Measurements from ENCODE around the gene CCDC170. TPM values are rescaled to one million over a fixed set of nuclear protein-coding genes. Genes with fewer than 3 reads are reported as not detected.

CCDC170 gene
- total RNA-seq, 5 donors from 2014 or later (not counting 1 experiment from before 2014, with no cell fraction given) = 0.07 to 0.32 TPM; not detected in 3

DNA sequence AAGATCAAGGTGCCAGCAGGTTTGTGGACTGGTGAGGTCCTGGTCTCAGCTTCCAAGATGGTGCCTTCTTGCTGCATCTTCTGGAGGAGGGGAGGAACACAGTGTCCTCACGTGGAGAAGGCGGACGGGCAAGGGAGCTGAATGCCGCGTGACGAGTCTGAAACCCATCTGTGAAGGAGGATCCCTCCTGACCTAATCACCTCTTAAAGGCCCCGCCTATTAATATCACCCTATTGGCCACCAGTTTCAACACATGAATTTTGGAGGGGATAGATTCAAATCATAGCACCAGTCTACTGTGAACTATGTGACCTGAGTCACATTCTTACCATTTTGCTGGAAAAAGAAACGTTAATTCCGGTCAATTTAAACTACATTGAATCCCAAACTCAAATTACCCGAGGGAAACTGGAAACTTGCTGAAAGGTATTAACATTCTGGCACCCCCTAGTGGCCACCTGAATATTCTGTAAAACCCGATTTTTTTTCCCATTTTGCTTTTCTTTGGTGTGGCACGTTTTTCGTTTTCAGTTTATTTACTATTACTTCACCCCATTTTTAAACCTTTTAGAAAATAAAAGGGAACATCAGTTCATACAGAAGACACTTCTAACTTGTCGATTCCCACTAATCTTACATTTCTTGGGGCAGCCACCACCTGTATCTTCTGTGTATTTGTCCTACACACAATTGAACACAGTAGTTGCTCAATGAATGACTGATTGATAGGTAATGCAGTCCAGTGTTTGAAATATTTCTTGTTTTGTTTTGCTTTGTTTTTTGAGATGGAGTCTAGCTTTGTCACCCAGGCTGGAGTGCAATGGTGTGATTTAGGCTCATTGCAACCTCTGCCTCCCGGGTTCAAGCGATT is 17.9 kb upstream of the CCDC170 start:
- no peak overlapping the region for H3K27ac ChIP-seq (ENCODE audit: low read length)
- DNase-seq = peak in 22 of 35 experiments; percentile 6 to 77 (median 32)
- Mint-ChIP-seq H3K27ac (no peak overlapping the region), H3K36me3 (no peaks in the 10 kb centered on the region), H3K4me1 (peaks cover 5 to 9% (median 7%) of the 10 kb centered on the region in 3 donors), H3K4me3 (no peak overlapping the region), H3K27me3 (no peaks in the 10 kb centered on the region), H3K9me3 (no peaks in the 10 kb centered on the region)
- peaks cover 0 to 3% of the 10 kb centered on the region in 2 experiments for H3K4me1 ChIP-seq (ENCODE audit: control insufficient read depth in 1 of 2, extremely low read depth in 1 of 2, insufficient read depth in 2 of 2, low read length in 2 of 2)
- CTCF ChIA-PET = interaction anchor here (0.7 to 1.4 kb wide), 5 partner anchors 9 to 462 kb away, joined by 3 to 6 read pairs (median 4); no protein-coding TSS in a partner anchor
- H3K4me3 ChIP-seq (ENCODE audit: control insufficient read depth in 1 of 2, extremely low read depth in 1 of 2, low read length in 1 of 2) = no peak overlapping the region
- H3K27me3 ChIP-seq (replicated peaks in 1 of 2; ENCODE audit: control insufficient read depth in 2 of 2, extremely low read depth in 1 of 2, insufficient read depth in 2 of 2, low read length in 1 of 2) = no peaks in the 10 kb centered on the region
- peak in 1 of 4 experiments; percentile 42 for ATAC-seq (replicated peaks in 1 of 4)
- no peaks in the 10 kb centered on the region for H3K9me3 ChIP-seq
- POLR2A ChIA-PET = no interaction called here
- WGBS (ENCODE audit: insufficient coverage) = 0% methylated on average over 3 of the region's 16 CpGs
- H3K36me3 ChIP-seq (ENCODE audit: control insufficient read depth in 2 of 2, extremely low read depth in 1 of 2, insufficient read depth in 1 of 2, low read length in 1 of 2) = no peaks in the 10 kb centered on the region

GRCh38 chr6:151477726-151478125 is 16.1 kb upstream of the CCDC170 start:
- Histone ChIP-seq H3K27me3 (replicated peaks in 1 of 2; ENCODE audit: control insufficient read depth in 2 of 2, extremely low read depth in 1 of 2, insufficient read depth in 2 of 2, low read length in 1 of 2) (no peaks in the 10 kb centered on the region), H3K4me1 (ENCODE audit: control insufficient read depth in 1 of 2, extremely low read depth in 1 of 2, insufficient read depth in 2 of 2, low read length in 2 of 2) (peaks cover 4 to 9% of the 10 kb centered on the region in 2 experiments), H3K9me3 (no peaks in the 10 kb centered on the region), H3K27ac (ENCODE audit: low read length) (no peak overlapping the region), H3K4me3 (ENCODE audit: control insufficient read depth in 1 of 2, extremely low read depth in 1 of 2, low read length in 1 of 2) (no peak overlapping the region), H3K36me3 (ENCODE audit: control insufficient read depth in 2 of 2, extremely low read depth in 1 of 2, insufficient read depth in 1 of 2, low read length in 1 of 2) (no peaks in the 10 kb centered on the region)
- Mint-ChIP-seq H3K27ac (no peak overlapping the region), H3K27me3 (no peaks in the 10 kb centered on the region), H3K4me1 (peaks cover 20 to 26% (median 22%) of the 10 kb centered on the region in 3 donors), H3K4me3 (no peak overlapping the region), H3K9me3 (no peaks in the 10 kb centered on the region), H3K36me3 (no peaks in the 10 kb centered on the region)
- ChIA-PET POLR2A (no interaction called here), CTCF (interaction anchor here in 1 of 2 donors (0.9 to 1.2 kb wide), 2 partner anchors 71 to 72 kb away, joined by 3 to 8 read pairs; no protein-coding TSS in a partner anchor)
- 96% methylated on average over 5 of the region's 12 CpGs for WGBS (ENCODE audit: insufficient coverage)
- ATAC-seq (replicated peaks in 1 of 4) = no peak
- no peak for DNase-seq

DNA sequence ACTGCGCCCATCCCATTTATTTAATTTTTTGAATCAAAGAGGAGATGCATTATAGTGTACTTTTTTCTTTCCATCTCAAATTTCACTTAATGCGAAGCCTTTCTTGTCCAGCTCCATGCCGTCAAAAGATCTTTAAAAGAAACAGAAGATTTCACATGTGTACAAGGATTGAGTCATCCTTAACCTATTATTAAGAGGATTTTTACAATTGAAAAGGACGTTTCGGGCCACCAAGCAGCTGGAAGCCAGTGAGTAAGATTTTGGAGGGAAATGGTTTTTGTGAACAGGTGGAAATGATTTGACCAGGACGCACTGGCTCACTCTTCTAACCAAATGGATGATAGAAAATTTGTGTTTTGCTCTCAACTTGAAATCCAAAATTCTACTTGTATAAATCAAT is 15.1 kb upstream of the CCDC170 start:
- ATAC-seq (replicated peaks in 1 of 4) = no peak
- no peak overlapping the region for H3K4me3 ChIP-seq (ENCODE audit: control insufficient read depth in 1 of 2, extremely low read depth in 1 of 2, low read length in 1 of 2)
- no peak overlapping the region for H3K27ac ChIP-seq (ENCODE audit: low read length)
- Mint-ChIP-seq H3K36me3 (no peaks in the 10 kb centered on the region), H3K27ac (no peak overlapping the region), H3K9me3 (no peaks in the 10 kb centered on the region), H3K27me3 (no peaks in the 10 kb centered on the region), H3K4me3 (no peak overlapping the region), H3K4me1 (peaks cover 23 to 27% (median 24%) of the 10 kb centered on the region in 3 donors)
- peaks cover 4 to 11% of the 10 kb centered on the region in 2 experiments for H3K4me1 ChIP-seq (ENCODE audit: control insufficient read depth in 1 of 2, extremely low read depth in 1 of 2, insufficient read depth in 2 of 2, low read length in 2 of 2)
- H3K27me3 ChIP-seq (replicated peaks in 1 of 2; ENCODE audit: control insufficient read depth in 2 of 2, extremely low read depth in 1 of 2, insufficient read depth in 2 of 2, low read length in 1 of 2) = no peaks in the 10 kb centered on the region
- no peak for DNase-seq
- no CpG with 5 or more reads among the region's 6 CpGs for WGBS (ENCODE audit: insufficient coverage)
- ChIA-PET POLR2A (no interaction called here), CTCF (interaction anchor here (0.6 to 0.8 kb wide), 3 partner anchors 25 to 104 kb away, joined by 3 to 5 read pairs (median 3); no protein-coding TSS in a partner anchor)
- H3K9me3 ChIP-seq = no peaks in the 10 kb centered on the region
- no peaks in the 10 kb centered on the region for H3K36me3 ChIP-seq (ENCODE audit: control insufficient read depth in 2 of 2, extremely low read depth in 1 of 2, insufficient read depth in 1 of 2, low read length in 1 of 2)

DNA sequence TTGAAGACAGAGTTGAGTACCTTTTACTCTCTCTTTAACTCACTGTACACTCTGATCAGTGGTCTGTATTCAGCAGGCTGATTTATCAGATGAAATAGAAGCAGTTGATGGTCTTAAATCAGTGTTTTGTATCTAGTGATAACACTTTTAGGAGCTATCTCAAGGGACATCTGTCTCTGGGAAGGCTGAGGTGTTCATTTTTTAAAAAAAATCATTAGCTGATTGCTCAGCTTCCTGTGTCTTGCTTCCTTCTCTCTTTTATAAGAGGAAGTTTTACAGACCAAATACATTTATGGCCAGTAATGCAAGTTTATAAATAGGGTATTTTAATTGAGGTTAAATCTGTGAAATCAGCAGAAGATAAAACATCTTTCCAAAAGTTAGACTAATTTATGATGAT is 12.0 kb upstream of the CCDC170 start:
- no peaks in the 10 kb centered on the region for H3K36me3 Mint-ChIP-seq
- peaks cover 16 to 20% (median 18%) of the 10 kb centered on the region in 3 donors for H3K4me1 Mint-ChIP-seq
- DNase-seq = peak in 1 of 35 experiments; percentile 5
- no peaks in the 10 kb centered on the region for H3K9me3 Mint-ChIP-seq
- H3K4me3 Mint-ChIP-seq = peak overlapping the region; percentile 32 to 52 (median 34)
- no peaks in the 10 kb centered on the region for H3K27me3 Mint-ChIP-seq
- ChIA-PET POLR2A (interaction anchor here in 1 of 2 donors (0.6 kb wide), 2 partner anchors 35 to 76 kb away, joined by 3 to 5 read pairs; no protein-coding TSS in a partner anchor), CTCF (interaction anchor here in 1 of 2 donors (0.9 kb wide), 1 partner anchor 9 kb away, joined by 3 read pairs; no protein-coding TSS in a partner anchor)
- H3K27ac Mint-ChIP-seq = peak overlapping the region; percentile 84 to 87
- Histone ChIP-seq H3K4me3 (ENCODE audit: control insufficient read depth in 1 of 2, extremely low read depth in 1 of 2, low read length in 1 of 2) (no peak overlapping the region), H3K36me3 (ENCODE audit: control insufficient read depth in 2 of 2, extremely low read depth in 1 of 2, insufficient read depth in 1 of 2, low read length in 1 of 2) (no peaks in the 10 kb centered on the region), H3K9me3 (no peaks in the 10 kb centered on the region), H3K27me3 (replicated peaks in 1 of 2; ENCODE audit: control insufficient read depth in 2 of 2, extremely low read depth in 1 of 2, insufficient read depth in 2 of 2, low read length in 1 of 2) (no peaks in the 10 kb centered on the region), H3K4me1 (ENCODE audit: control insufficient read depth in 1 of 2, extremely low read depth in 1 of 2, insufficient read depth in 2 of 2, low read length in 2 of 2) (peaks cover 4 to 8% of the 10 kb centered on the region in 2 experiments), H3K27ac (ENCODE audit: low read length) (peak overlapping the region; percentile 47)
- ATAC-seq (replicated peaks in 1 of 4) = peak in 1 of 4 experiments; percentile 40

GRCh38 chr6:151482290-151482689 is 11.5 kb upstream of the CCDC170 start:
- ATAC-seq (replicated peaks in 1 of 4) = peak in 3 of 4 experiments; percentile 37 to 45 (median 40)
- DNase-seq = peak in 1 of 35 experiments; percentile 43
- H3K27me3 ChIP-seq (replicated peaks in 1 of 2; ENCODE audit: control insufficient read depth in 2 of 2, extremely low read depth in 1 of 2, insufficient read depth in 2 of 2, low read length in 1 of 2) = no peaks in the 10 kb centered on the region
- peaks cover 0 to 3% (median 0%) of the 10 kb centered on the region in 3 donors for H3K9me3 Mint-ChIP-seq
- H3K36me3 Mint-ChIP-seq = no peaks in the 10 kb centered on the region
- POLR2A ChIA-PET = interaction anchor here (0.6 kb wide), 2 partner anchors 36 to 40 kb away, joined by 4 to 5 read pairs; no protein-coding TSS in a partner anchor
- H3K36me3 ChIP-seq (ENCODE audit: control insufficient read depth in 2 of 2, extremely low read depth in 1 of 2, insufficient read depth in 1 of 2, low read length in 1 of 2) = no peaks in the 10 kb centered on the region
- H3K27ac ChIP-seq (ENCODE audit: low read length) = peak overlapping the region; percentile 43
- H3K4me3 ChIP-seq (ENCODE audit: control insufficient read depth in 1 of 2, extremely low read depth in 1 of 2, low read length in 1 of 2) = peak overlapping the region in 1 of 2 donors; percentile 8
- CTCF ChIA-PET = interaction anchor here in 1 of 2 donors (0.9 kb wide), 1 partner anchor 9 kb away, joined by 3 read pairs; no protein-coding TSS in a partner anchor
- H3K4me1 Mint-ChIP-seq = peaks cover 16 to 20% (median 18%) of the 10 kb centered on the region in 3 donors
- peak overlapping the region; percentile 98 to 99 for H3K27ac Mint-ChIP-seq
- no CpG with 5 or more reads among the region's 5 CpGs for WGBS (ENCODE audit: insufficient coverage)
- peak overlapping the region; percentile 52 to 82 (median 73) for H3K4me3 Mint-ChIP-seq
- H3K4me1 ChIP-seq (ENCODE audit: control insufficient read depth in 1 of 2, extremely low read depth in 1 of 2, insufficient read depth in 2 of 2, low read length in 2 of 2) = peaks cover 4 to 8% of the 10 kb centered on the region in 2 experiments
- H3K27me3 Mint-ChIP-seq = no peaks in the 10 kb centered on the region
- no peaks in the 10 kb centered on the region for H3K9me3 ChIP-seq

- ATAC-seq (replicated peaks in 1 of 4) (no peak), DNase-seq (no peak)
- Histone ChIP-seq H3K4me3 (ENCODE audit: control insufficient read depth in 1 of 2, extremely low read depth in 1 of 2, low read length in 1 of 2) (no peak overlapping the region), H3K36me3 (ENCODE audit: control insufficient read depth in 2 of 2, extremely low read depth in 1 of 2, insufficient read depth in 1 of 2, low read length in 1 of 2) (no peaks in the 10 kb centered on the region), H3K9me3 (no peaks in the 10 kb centered on the region), H3K27ac (ENCODE audit: low read length) (no peak overlapping the region), H3K4me1 (ENCODE audit: control insufficient read depth in 1 of 2, extremely low read depth in 1 of 2, insufficient read depth in 2 of 2, low read length in 2 of 2) (peaks cover 4 to 8% of the 10 kb centered on the region in 2 experiments), H3K27me3 (replicated peaks in 1 of 2; ENCODE audit: control insufficient read depth in 2 of 2, extremely low read depth in 1 of 2, insufficient read depth in 2 of 2, low read length in 1 of 2) (no peaks in the 10 kb centered on the region)
- H3K27me3 Mint-ChIP-seq = no peaks in the 10 kb centered on the region
- peak overlapping the region in 1 of 2 donors; percentile 23 for H3K27ac Mint-ChIP-seq
- CTCF ChIA-PET = no interaction called here
- POLR2A ChIA-PET = no interaction called here
- peaks cover 16 to 20% (median 18%) of the 10 kb centered on the region in 3 donors for H3K4me1 Mint-ChIP-seq
- H3K36me3 Mint-ChIP-seq = no peaks in the 10 kb centered on the region
- peaks cover 0 to 3% (median 0%) of the 10 kb centered on the region in 3 donors for H3K9me3 Mint-ChIP-seq
- no peak overlapping the region for H3K4me3 Mint-ChIP-seq
Observed at GRCh38 chr6:151483994-151484393, 9.8 kb upstream of the CCDC170 start.

All from T-cell (primary cell).